HG03175 (cell line): ENCODE measurements around the gene SUPT5H.
"Not testable (repeated sequence)": the region's sequence is repeated elsewhere in the genome, so short reads cannot be mapped to it uniquely, and the experiment has no call there.

Experiments
- ATAC-seq: cut with Tn5 transposase; IDR thresholded peaks from one replicate; pipeline ENCODE4 v1.9.1; 2021; ENCODE audit warnings: mild to moderate bottlenecking, moderate library complexity; ENCODE audit not compliant: unreplicated experiment

Gene SUPT5H

GRCh38 chr19:39463403-39463802 is 18.0 kb downstream of the SUPT5H start:
- ATAC-seq: no peak

- ATAC-seq: no peak
Observed at GRCh38 chr19:39465956-39466747, 20.8 kb downstream of the SUPT5H start.

- no peak for ATAC-seq
Observed at GRCh38 chr19:39467941-39468340, 22.6 kb downstream of the SUPT5H start.

- ATAC-seq: no peak
Observed at GRCh38 chr19:39469036-39469435, 23.7 kb downstream of the SUPT5H start.

GRCh38 chr19:39469567-39469966 is 24.2 kb downstream of the SUPT5H start:
- no peak for ATAC-seq

- ATAC-seq: no peak
Observed at GRCh38 chr19:39470724-39471339, 25.4 kb downstream of the SUPT5H start.

- ATAC-seq: no peak
Observed at GRCh38 chr19:39471756-39472536, 26.6 kb downstream of the SUPT5H start.

GRCh38 chr19:39472746-39473442 is 27.5 kb downstream of the SUPT5H start:
- no peak for ATAC-seq

GRCh38 chr19:39473443-39473960 is 28.1 kb downstream of the SUPT5H start:
- no peak for ATAC-seq

GRCh38 chr19:39474139-39474620 is 28.8 kb downstream of the SUPT5H start:
- no peak for ATAC-seq

- no peak for ATAC-seq
Observed at GRCh38 chr19:39475748-39476147, 30.4 kb downstream of the SUPT5H start.

GRCh38 chr19:39479319-39479801 is 34.0 kb downstream of the SUPT5H start:
- not testable (repeated sequence) for ATAC-seq

GRCh38 chr19:39479916-39480315 is 34.5 kb downstream of the SUPT5H start:
- ATAC-seq: no peak

- peak; percentile 90 for ATAC-seq
Observed at GRCh38 chr19:39480337-39481228, 35.2 kb downstream of the SUPT5H start, which contains the start of gene TIMM50. Gene TIMM50 (plus strand): TSS chr19:39480838. CDS start chr19:39480854, 16 bp downstream.

GRCh38 chr19:39481229-39481545 is 35.8 kb downstream of the SUPT5H start:
- no peak for ATAC-seq

- ATAC-seq: no peak
Observed at GRCh38 chr19:39481676-39482075, 36.3 kb downstream of the SUPT5H start.

GRCh38 chr19:39483141-39483540 is 37.8 kb downstream of the SUPT5H start:
- ATAC-seq: no peak

- ATAC-seq: no peak
Observed at GRCh38 chr19:39489756-39490155, 44.4 kb downstream of the SUPT5H start.

- no peak for ATAC-seq
Observed at GRCh38 chr19:39492225-39492624, 46.8 kb downstream of the SUPT5H start.

- ATAC-seq: no peak
Observed at GRCh38 chr19:39492788-39493187, 47.4 kb downstream of the SUPT5H start.
